Stimulated activated CD8-positive, alpha-beta memory T cell treated with anti-CD3 and anti-CD28 coated beads, Interleukin-15, amount 100 ng/mL, for 24 hours (primary cell): ENCODE data around the gene LUC7L2.
"Not testable (repeated sequence)": the region's sequence is repeated elsewhere in the genome, so short reads cannot be mapped to it uniquely, and the experiment has no call there.

ENCODE experiments used
- DNase-seq: peaks from one replicate; pipeline ENCODE4 v3.0.0-alpha.2; 2020; ENCODE audit warnings: low read depth

LUC7L2 gene

DNA sequence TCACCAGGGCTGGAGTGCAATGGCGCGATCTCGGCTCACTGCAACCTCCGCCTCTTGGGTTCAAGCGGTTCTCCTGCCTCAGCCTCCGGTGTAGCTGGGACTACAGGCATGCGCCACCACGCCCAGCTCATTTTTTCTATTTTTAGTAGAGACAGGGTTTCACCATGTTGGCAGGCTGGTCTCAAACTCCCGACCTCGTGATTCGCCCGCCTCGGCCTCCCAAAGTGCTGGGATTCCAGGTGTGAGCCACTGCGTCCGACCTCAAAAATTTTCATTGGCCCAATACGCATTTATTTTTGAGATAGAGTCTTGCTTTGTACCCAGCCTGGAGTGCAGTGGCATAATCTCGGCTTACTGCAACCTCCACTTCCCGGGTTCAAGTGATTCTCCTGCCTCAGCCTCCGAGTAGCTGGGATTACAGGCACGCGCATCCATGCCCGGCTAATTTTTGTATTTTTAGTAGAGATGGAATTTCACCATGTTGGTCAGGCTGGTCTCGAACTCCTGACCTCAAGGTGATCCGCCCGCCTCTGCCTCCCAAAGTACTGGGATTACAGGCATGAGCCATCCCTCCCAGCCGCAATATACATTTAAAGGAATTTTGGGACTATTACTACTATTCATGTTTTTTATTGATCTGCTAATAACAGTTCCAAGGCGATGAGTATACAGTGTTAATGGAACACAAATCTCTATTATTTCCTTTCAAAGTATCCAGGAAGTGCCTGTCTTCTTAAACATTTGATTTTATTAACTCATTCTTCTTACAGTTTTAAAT is 1.8 kb upstream of the LUC7L2 start:
- DNase-seq, result not testable (repeated sequence)

DNA sequence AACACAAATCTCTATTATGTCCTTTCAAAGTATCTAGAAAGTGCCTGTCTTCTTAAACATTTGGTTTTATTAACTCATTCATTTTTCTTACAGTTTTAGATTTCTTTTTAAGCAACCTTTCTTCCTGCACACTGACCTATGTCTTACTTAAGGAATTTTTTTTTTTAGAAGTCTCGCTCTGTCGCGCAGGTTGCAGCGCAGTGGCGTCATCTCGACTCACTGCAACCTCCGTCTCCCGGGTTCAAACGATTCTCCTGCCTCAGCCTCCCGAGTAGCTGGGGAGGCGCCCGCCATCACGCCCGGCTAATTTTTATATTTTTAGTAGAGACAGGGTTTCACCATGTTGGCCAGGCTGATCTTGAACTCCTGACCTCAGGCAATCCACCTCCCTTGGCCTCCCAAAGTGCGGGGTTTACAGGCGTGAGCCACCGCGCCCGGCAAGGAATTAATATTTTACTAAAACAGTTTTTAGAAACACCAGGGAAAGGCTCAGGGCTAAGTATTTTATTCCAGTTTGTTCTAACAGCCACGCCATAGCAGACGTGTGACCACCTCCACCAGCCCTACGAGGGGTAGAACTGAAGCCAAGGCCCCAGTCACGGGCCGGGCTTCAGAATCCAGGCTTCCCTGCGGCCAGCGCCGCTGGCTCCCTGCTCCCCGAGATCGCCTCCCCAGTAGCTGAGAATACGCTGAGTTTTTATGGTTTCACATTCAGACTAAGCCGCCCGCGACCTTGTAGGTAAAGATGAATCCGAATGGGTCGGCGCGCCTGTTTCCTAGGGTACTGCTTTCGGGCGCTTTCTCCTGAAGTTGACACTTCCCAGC is 941 bp upstream of the LUC7L2 start:
- no peak for DNase-seq

DNA sequence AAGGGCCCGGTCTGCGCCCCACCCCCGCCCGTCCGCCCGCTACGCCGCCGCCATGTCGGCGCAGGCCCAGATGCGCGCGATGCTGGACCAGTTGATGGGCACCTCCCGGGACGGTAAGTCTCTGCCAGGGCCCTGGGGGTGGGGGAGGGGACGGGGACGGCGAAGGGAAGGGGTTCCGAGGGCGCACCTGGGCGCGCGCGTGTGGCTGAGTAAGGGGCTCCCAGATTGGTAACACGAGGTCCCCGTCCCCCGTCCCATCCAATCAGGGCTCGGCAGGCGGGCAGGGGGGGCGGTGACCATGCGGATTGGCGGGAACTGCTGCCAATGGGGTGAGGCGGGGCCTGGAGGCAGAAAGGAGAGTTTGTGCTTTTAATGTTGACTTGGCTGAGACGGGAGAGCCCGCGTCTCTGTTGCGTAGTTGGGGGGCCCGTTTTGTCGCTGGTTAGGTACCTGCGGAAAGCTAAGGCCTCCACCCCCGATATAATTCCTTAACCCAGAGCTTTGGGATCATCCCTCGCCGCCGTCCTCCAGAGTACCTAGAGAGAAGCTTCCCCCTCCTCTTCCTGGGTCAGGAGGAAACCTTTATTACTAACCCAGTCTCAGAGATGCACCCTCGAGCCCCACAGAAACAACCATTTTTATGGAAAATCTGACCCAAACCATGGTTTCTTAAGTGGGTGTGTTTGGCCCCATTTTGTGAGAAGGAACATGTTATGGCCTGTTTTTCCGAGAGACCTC is 685 bp downstream of the LUC7L2 start:
- peak; percentile 91 for DNase-seq

DNA sequence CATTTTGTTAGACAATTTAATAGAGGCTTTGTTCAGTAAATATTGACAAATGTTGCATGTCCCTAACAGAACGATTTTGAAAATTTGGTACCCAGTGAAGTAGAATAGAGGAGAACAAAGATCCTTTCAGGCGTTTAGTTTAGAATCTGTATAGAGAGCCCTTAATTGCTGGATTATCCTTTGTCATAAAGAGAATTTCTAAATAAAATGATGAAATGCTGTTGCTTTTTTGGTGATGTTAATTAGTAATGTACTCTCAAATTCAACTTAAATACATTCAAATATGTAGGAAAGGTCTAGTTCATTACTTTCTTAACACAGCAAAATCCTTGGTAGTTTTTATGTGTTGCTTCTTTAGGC is 1.2 kb downstream of the LUC7L2 start:
- DNase-seq, result no peak

DNA sequence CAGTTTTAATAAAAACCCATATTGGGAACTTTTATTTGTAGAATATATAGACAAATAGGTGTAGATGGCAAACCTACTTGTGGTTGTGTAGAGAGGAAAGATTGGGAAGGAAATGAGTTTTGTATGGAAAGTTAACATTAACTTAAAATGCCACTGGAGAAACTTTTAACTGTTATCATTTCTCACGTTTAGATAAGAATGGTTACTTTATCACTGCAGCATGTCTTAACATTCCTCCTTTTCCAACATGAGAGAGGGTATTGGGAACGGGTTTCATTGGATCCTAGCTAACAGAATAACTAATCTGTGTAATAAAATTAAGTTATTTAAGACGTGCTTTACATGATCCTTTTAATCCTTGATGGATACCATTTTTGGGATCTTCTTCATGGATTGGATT is 1.8 kb downstream of the LUC7L2 start:
- no peak for DNase-seq

DNA sequence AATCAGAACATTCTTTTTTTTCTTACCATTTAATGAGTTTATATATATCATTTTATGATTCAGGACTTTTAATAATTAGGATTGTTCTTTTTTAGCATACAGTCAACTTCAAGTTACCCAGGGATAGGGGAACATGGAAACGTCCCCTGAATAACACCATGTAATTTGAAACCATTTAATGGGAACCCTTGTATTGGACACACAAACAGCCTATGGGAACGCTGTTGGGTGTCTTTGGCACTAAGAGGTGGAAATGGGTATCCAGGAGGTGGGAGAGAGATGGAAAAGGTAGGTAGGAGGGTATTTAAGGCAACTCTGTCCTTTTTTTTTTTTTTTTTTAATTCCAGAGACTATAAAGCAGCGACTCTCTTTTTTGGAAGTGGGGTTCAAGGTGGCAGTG is 2.6 kb downstream of the LUC7L2 start:
- no peak for DNase-seq

DNA sequence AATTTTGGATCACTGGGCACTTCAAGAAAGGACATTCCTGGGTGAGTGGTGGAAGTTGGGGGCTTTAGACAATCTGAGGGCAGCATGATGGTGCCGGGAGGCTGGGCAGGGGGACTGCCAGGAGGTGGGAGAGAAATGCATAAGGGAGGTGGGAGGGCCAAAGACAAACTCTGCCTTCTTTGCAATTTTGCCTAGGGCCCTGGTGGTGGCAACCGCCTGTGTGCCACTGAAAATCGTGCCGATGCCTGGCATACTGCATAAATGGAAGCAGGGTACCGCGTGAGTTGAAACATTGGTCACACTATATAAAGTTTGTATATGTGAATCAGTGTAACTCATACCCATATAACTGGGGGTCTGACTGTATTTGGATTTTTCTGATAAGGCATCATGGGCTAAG is 3.3 kb downstream of the LUC7L2 start:
- no peak for DNase-seq

DNA sequence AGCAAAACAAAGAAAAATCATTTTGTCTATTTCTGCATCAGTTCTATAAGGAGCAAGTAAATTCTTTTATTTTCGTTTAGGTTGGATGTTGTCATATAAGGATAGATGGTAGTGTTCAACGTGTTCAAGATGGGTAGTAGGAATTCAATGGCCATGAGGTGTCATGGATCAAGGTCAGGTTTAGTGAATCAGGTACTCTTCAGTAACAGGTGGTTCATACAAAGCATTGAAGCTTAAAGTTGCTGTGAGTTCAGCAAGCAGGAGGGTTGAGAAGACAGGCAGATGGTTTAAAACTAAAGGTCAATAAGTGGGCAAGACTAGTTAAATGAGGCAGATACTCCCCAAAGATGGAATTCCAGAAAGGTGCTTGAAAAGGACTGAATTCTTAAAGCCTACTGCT is 5.6 kb downstream of the LUC7L2 start:
- DNase-seq, result no peak

DNA sequence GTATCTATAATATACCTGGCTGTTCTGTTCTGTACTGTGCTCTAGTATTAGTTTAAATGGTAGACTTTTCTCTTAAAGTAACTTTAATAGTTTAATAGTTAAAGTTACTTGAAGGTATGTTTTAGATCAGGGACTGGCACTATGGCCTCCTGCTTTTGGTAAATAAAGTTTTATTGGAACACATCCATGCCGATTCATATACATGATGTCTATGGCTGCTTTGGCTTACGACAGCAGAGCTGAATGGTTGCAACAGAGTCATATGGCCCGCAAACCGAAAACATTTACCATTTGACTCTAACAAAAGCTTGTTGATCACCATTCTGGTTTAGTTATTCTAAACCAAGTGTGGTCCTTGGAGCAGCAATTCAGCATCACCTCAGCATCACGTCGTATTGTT is 6.7 kb downstream of the LUC7L2 start:
- DNase-seq, result no peak

DNA sequence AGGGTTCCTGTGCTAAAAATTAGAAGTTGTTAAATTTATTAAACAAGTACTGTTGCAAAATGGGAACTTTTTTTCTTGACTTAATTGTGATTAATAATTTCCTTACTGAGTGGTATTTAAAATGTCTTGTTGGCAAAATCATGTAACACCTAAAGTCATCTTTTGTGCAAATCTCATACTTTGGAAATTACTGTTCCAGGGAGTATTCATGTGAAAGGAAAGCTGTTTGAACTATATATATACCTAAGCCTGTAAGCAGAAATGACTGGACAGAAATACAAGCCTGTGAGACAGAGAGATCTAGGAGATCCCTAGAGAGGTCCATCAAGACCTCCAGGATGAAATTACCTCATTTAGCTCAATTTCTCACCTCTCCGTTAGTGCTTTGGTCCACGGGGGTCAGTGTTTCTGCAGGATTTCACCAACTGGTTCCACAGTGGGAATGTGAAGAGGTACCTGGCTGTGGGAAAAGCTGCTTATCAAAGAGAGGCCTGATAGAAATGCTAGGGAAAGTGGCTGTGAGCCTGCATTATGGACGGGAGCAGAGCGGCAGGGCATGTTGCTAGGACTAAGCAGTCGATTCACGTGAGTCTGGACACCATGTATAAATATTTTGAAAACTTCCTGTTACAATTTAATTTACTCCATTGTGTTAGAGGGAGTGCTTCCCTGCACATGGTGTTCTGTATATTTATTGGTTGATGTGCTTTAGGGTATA is 7.9 kb downstream of the LUC7L2 start:
- no peak for DNase-seq

DNA sequence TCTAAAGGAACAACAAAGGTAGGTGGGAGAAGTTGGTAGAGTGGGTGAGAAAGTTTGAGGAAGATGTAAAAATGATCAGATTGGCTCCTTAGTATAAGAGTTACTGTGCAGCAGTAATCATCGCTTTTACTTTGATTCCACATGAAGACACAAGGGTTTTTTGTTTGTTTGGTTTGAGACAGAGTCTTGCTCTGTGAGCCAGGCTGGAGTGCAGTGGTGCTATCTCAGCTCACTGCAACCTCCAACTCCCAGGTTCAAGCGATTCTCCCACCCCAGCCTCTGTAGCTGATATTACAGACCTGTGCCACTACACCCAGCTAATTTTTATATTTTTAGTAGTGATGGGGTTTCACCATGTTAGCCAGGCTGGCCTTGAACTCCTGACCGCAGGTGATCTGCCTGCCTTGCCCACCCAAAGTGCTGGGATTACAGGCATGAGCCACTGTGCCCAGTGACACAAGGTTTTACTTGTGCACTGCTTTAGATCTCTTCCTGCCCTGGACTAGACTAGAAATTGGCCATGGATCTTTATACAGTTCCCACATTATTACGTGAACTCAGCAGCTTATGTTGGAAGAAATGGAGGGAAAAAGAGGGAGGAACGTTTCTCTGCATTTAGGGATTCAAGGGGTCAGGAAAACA is 10.7 kb downstream of the LUC7L2 start:
- no peak for DNase-seq

DNA sequence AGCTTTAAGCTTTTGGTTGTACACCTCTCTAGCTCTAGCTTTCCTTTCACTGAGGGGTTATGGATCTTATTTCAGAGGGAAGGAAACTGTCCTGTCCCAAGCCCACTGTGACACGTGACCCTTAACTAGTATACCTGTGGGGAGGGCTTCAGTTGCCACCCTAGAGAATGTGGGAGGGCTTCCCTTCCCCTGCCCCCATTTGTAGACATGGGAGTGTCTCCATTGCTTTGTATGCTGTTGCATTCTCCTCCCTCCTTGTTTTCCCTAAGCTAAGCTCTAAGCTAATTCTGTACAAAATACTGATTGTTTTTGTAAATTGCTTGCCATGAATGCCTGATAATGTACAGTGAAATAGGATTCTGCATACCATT is 11.2 kb downstream of the LUC7L2 start:
- DNase-seq, result no peak

DNA sequence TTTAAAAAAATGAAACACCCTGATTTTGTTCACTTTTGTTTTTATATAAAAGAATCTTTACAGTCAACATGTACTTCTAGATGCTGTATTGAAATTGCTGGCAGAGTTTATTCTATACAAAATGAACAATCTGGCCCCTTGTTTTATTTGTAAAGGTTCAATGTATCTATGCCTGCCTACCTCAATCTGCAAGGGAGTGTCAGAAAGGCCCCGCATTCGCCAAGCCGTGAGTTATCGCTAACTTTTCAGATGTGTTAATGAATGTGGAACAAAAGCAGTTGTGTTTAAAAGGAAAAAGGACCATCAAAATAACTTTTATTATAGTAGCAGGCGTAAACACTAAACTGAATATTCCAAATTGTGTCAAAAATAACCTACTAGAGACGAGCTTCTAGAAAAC is 14.6 kb downstream of the LUC7L2 start:
- DNase-seq, result no peak

DNA sequence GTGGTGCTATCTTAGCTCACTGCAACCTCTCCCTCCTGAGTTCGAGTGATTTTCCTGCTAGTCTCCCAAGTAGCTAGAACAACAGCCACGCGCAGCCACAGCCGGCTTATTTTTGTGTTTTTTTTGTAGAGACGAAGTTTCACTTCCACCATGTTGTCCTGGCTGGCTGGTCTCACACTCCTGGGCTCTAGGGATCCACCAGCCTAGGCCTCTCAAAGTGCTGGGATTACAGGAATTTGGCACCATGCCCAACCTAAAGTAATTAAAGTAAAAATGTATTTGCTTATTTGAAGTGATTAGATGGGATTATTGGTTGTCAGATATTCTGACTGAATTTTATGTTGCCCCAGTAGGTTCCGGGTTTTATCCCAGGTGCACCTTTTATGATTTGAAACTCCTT is 22.7 kb downstream of the LUC7L2 start:
- no peak for DNase-seq

DNA sequence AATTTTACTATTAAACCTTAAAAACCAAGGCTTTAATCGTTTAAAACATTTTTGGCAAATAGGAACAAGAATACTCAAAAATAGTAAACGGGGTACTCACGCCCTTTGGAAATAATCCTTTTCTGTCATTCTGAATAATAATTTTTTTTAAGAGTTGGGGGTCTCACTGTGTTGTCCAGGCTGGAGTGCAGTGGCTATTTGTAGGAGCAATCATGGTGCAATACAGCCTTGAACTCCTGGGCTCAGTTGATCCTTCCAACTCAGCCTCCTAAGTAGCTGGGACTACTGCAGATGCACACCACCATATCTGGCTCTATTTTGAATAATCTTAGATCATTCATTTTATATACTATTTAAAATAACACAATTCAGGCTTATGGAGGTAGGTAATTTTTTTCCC is 24.9 kb downstream of the LUC7L2 start:
- DNase-seq, result no peak

DNA sequence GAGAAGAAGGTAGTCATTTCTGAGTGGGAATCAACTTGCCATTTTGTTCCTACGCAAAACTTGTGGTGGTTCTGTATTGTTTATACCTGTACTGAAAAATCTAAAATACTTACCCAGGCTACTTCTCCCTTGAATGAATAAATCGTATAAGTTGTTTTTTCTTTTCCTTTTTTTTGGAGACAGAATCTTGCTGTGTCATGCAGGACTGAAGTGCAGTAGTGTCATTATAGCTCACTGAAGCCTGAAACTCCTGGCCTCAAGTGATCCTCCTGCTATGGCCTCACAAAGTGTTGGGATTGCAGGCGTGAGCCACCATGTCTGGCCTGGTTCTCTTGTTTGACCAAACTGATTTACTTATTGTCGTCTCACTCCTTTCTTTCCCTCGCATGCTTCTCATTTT is 27.9 kb downstream of the LUC7L2 start:
- no peak for DNase-seq

DNA sequence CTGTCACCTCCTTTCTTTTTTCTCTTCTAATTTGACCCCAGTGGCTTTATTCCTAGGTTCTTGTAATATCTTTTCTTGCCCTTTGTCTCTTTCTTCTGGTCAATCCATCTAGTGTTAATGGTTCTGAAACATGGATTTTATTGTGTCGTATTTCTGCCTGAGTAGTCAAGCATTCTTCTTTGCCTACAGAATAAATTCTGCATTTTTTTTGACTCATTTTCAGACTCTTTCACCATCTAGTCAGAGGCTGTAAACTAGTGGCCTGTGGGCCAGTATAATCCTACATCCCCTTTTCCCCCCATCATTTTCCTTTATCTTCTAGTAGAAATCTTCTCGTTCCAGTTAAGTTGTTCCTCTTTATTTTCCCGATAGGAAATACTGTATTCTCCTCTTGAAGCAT is 29.4 kb downstream of the LUC7L2 start:
- DNase-seq, result no peak

DNA sequence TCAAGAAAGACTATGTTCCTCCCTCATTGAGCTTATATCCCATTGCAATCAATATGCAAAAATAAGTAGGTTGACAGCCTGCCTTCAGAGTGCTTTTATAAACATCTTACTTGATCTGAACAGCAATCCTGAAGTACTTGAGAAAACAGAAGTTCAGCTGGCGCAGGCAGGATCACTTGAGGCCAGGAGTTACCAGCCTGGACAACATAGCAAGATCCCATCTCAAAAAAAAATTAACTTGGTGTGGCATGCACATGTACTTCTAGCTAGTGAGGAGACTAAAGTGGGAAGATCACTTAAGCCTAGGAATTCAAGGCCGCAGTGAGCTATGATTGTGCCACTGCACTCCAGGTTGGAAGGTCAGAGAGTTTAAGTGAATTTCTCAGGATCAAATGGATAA is 30.1 kb downstream of the LUC7L2 start:
- DNase-seq, result no peak

DNA sequence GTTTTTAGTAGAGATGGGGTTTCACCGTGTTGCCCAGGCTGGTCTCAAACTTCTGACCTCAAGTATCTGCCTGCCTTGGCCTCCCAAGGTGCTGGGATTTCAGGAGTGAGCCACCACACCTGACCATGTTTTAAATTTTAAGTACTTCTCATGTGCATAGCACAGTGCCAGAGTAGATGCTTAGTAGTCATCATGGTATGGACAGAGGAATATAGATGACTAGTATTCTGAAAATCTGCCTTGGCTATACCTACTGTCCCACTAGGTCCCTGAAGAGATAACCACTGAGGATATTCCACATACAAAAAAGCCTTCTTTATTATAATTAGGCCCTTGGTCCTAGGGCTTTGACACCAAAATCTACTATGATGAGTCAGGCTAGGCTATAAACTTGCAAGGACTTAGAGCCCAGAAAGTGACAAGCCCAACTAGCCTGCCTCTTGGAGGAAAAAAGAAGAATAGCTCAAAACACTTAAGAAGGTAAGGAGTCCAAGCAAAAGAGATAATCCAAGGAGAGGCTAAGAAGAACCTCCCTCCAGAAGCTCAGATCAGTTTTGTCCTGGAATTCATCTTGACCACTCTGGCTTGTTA is 34.0 kb downstream of the LUC7L2 start:
- no peak for DNase-seq

DNA sequence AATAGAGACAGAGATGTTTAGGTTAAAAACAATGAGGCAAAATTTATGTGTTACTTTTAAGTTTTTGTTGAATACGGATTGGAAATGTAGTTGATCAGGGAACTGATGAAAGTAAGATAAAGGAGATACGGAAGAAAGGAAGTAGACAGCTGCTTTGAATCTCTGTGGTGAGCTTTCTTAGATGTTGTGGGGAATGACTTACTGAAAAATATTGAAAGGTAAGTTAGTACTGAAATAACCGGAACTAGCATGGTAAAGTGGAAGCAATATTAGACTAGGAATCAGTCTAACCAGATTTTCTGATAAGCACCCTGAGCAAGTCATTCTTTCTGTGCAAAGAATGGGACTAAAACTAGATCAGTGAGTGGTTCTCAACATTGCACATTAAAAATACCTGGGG is 34.8 kb downstream of the LUC7L2 start:
- DNase-seq, result no peak

DNA sequence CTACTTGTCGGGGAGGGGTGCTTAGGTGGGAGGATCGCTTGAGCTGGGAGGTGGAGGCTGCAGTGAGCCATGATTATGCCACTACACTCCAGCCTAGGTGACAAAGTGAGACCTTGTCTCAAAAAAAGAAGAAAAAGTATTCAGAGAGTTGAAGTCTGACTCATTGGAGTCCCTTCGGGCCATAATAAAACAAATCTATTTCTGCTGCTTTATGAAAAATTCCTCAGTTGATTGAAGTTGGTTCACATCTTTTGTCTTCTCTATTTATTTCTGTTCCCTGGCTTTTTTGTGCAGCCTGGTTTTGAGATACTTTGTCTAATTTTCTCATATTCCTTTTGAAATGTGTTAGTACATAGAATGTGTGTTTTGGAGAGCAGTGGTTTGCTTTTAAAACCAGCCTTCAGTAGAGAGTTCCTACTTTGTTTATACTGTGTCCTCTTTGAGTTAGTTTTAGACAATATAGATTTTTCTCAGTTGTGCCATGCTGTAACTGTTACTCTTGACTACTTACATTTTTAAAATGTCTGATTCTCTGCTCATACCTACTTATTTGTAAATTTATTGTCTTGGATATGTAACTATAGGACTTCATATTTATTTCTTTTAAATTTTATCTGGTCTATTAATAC is 36.7 kb downstream of the LUC7L2 start:
- DNase-seq, result no peak
